Activated T-cell treated with anti-CD3 and anti-CD28 coated beads for 4 hours (primary cell): ENCODE results near the gene ABCC1.

Experiments
- DNase-seq: peaks from one replicate; pipeline ENCODE4 v3.0.0-alpha.2; 2020

The ABCC1 gene

GRCh38 chr16:16021646-16021987 is 72.2 kb downstream of the ABCC1 start:
- no peak for DNase-seq

GRCh38 chr16:16021988-16022682 is 72.7 kb downstream of the ABCC1 start:
- DNase-seq, result no peak

GRCh38 chr16:16022683-16023064 is 73.3 kb downstream of the ABCC1 start:
- no peak for DNase-seq

GRCh38 chr16:16025214-16025968 is 76.0 kb downstream of the ABCC1 start:
- peak; percentile 44 for DNase-seq

GRCh38 chr16:16027728-16028310 is 78.4 kb downstream of the ABCC1 start:
- DNase-seq, result no peak

GRCh38 chr16:16028311-16028999 is 79.0 kb downstream of the ABCC1 start:
- no peak for DNase-seq

GRCh38 chr16:16029431-16030011 is 80.1 kb downstream of the ABCC1 start:
- no peak for DNase-seq

- DNase-seq, result no peak
Observed at GRCh38 chr16:16030449-16030848, 81.0 kb downstream of the ABCC1 start.

GRCh38 chr16:16031401-16031800 is 82.0 kb downstream of the ABCC1 start:
- no peak for DNase-seq

- no peak for DNase-seq
Observed at GRCh38 chr16:16032271-16032979, 83.0 kb downstream of the ABCC1 start.

GRCh38 chr16:16033208-16033717 is 83.8 kb downstream of the ABCC1 start:
- DNase-seq, result no peak

GRCh38 chr16:16036359-16036792 is 87.0 kb downstream of the ABCC1 start:
- no peak for DNase-seq

GRCh38 chr16:16037521-16037920 is 88.1 kb downstream of the ABCC1 start:
- DNase-seq, result no peak

- DNase-seq, result no peak
Observed at GRCh38 chr16:16037970-16038369, 88.6 kb downstream of the ABCC1 start.

- no peak for DNase-seq
Observed at GRCh38 chr16:16038950-16039349, 89.5 kb downstream of the ABCC1 start.

- no peak for DNase-seq
Observed at GRCh38 chr16:16041196-16041892, 91.9 kb downstream of the ABCC1 start.

- DNase-seq, result no peak
Observed at GRCh38 chr16:16042076-16042475, 92.7 kb downstream of the ABCC1 start.

GRCh38 chr16:16045296-16045695 is 95.9 kb downstream of the ABCC1 start:
- no peak for DNase-seq

- no peak for DNase-seq
Observed at GRCh38 chr16:16045879-16046278, 96.5 kb downstream of the ABCC1 start.

- no peak for DNase-seq
Observed at GRCh38 chr16:16047761-16048160, 98.3 kb downstream of the ABCC1 start.

- DNase-seq, result no peak
Observed at GRCh38 chr16:16048904-16049582, 99.6 kb downstream of the ABCC1 start.
